HTR-8/SVneo (cell line): ENCODE data around the gene MCRIP1.

Experiments used
- DNase-seq: peaks from one replicate; pipeline ENCODE4 v3.0.0; 2011; ENCODE audit warnings: low spot score, mixed read lengths; ENCODE audit not compliant: insufficient read length
- FAIRE-seq: peaks from 2 replicates; lab custom pipeline; 2011; peaks lifted over from hg19 to GRCh38; lab: Jason Lieb, UNC

MCRIP1 gene

DNA sequence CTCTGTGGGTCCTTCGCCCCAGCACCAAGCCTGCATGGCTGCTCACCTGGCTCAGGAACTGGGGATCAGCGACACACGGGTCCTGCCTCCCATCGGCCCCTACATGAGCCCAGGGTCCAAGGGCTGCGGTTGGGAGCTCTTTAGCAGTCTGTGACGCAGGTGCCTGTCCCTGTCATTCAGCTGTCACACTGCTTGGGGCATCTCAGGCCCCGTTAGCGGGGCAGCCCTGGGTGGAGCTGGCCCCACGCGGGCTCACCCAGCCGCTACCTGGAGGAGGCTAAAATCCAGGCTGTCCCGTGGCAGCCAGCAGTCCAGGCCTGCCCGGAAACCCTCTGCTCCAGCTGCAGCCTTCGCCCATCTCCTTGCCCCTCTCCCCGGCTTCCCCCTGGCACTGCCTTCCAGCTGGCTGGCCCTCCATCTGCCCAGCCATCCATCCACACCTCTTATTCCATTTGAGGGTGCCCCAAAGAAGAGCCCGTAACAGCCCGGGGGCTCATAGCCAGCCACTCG lies 25.8 kb downstream of the MCRIP1 start:
- FAIRE-seq (no peak), DNase-seq (no peak)

DNA sequence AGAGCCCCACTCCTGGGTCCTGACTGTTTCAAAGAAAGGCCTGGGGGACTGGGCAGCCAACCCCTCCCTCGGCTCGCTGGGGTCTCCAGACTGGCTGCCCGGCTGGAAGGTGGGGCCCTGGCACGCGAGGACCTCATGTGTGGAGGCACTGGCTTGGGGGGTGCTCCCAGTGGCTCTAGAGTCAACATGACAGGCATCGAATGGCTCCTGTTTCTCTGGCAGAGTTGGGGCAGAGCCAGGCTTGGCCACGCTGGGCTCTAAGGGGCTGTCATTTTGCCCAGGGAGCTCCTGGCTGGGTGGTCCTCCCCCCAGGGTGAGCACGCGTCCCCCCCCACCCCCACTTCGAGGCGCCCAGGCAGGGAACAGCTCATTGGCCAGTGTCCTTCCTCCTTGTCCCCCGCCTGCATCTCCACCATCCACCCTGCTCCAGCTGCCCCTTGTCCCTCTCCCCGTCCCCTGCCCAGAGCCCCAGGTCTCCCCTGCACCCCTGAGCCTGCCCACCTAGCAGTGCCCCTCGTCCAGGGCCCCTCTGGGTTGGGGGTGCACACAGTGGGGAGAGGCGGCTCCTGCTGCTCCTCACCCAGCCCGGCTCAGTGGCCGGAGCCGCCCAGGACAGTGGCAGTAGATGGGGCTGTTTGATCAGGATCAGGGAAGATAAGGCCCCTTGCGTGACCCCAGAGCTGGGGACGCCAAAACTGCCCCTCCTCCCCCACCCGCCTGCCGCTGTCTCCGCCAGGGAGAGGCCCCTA lies 26.5 kb downstream of the MCRIP1 start:
- DNase-seq (no peak), FAIRE-seq (no peak)

DNA sequence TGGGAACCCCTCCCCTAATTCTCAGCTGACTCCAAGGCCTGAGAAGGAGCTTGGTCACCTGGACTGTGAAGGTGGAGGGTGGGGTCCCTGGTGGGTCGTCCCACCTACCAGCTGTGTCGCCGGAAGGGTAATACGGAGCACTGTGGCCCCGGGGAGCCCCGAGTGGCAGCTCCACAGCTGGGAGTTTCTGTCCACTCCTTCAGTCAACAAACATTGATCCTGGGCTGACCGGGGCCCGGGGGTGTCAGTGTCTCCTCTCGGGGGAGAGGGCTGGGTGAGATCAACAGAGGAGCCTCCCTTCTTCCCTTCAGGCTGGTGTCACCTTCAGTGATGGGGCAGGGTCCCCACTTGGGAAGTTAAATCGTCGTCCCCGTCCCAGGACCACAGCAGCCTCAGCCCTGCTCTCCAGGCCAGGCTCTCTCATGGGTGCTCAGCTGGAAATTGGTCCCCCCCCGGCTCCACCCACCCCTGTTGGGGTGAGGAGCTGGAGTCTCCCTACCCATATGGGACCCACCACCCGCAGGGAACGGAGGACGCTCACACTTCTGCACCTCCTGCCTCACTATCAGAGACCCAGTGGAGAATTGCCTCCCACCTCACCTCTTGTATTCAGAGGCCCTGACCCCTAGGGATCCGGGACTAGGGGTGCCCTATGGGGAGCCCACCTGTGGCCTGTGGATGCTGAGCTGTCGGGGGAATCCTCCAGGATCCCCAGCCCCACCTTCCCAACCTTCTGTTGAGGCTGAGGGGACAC lies 27.2 kb downstream of the MCRIP1 start:
- DNase-seq (no peak), FAIRE-seq (no peak)

DNA sequence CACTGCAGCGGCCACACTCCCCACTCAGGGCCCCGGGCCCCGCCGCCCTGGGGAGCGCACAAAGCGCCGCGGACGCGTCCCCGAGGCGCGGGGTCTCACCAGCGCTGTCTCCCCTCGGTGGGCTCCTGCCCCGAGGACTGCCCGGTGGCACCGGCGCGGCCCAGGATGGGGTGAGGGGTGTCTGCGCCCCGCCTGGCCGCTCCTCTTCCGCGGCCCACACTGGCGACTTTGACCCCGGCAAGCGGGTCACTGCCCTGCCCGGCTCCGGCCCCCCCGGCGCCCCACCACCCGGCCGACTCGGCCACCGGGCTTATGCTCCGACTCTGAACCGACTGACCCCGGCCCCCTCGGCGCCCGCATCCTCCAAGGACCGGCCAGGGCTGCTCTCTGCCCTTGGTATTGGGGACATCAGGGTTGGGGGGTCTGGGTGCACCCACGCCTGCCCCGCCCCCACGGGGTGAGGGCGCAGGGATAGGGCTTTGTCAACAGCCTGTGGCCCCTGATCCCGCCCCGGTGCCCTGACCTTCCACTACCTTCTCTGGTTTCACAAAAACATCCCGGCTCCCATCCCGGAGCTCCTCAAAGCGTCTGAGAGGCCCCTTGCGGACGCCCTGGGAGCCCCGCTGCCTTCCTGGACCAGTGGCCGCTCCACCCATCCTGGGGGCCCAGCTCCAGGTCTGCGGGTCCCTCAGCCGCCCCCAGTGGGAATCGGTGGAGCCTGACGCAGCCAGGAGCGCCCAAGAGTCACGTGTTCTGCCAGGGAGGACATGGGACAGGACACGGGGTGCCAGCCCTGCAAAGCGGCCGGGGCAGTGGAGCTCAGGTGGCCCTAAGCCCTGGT lies 28.3 kb downstream of the MCRIP1 start:
- FAIRE-seq (no peak), DNase-seq (no peak)

DNA sequence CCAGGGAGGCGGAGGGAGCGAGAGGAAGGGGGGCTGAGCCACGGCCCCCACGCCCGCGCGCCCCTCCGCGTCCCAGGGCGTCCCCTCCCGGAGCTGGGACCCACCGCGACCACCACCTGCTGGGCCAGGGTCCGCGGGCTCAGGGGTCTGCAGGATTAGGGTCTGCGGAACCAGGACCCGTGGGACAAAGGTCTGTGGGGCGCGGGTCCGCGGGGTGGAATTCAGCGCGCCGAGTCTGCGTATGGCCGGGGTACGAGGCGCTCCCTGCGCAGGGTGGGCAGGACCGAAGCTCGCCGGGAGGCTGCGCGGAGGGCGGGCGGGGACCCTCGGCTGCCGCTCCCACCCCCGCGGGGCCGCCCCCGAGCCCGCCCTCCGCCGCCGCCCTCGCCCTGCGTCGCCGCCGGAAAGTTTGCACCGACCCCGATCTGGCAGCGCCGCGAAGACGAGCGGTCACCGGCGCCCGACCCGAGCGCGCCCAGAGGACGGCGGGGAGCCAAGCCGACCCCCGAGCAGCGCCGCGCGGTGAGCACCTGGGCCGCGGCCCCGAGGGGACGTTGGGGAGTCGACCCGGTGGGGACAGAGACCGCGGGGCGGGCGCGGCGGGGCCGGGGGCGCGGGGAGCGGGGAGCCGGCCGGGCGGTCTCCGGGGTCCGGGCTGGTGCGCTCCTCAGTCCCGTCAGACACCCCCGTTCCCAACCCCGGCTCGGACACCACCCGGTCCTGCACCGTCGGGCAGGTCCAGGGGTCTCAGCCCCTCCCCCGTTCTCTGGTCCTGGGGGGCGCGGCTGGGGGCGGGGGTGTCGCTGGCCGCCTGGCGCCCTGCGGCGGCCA lies 29.1 kb downstream of the MCRIP1 start, which contains the start of gene GCGR:
Gene GCGR, plus strand, starts transcription at position 423 of the 831 bp plus-strand sequence. CDS start 4,869 bp downstream, outside the sequence.
- DNase-seq (no peak), FAIRE-seq (no peak)

DNA sequence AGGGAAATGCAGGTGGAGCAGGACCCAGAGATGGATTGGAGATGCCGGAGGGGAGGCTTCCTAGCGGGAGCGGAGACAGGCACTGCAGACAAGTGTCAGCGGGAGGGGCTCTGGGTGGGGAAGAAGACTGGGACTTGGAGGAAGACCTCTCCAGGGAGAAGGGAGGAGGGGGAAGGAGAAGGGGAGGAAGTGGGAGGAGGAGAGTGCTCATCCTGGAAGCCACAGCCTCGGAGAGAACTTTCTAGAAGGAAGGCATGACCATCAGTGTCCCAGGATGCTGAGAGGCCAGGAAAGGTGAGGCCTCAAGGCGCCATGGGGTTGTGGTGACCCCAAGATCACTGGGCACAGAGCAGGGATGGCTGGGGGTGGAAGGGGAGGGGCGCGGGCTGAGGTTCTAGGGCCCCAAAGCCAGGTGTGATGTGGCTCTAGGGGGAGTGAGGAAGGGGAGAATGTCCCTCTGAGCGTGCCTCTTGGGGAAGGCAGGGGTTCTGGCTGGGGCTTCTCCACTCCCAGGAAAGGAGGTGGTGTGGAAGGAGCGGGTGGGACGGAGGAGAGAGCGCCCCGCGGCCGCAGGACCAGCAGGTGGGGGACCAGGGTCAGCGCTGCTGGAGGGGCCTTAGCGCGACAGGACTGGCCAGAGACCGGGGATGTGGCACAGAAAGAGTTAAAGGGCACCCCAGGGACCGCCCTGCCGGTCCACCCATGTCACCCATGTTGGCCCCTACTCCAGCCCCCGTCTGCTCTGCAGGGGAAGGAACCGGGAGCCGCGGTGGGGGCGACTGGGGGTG lies 30.0 kb downstream of the MCRIP1 start:
- no peak for FAIRE-seq
- no peak for DNase-seq

DNA sequence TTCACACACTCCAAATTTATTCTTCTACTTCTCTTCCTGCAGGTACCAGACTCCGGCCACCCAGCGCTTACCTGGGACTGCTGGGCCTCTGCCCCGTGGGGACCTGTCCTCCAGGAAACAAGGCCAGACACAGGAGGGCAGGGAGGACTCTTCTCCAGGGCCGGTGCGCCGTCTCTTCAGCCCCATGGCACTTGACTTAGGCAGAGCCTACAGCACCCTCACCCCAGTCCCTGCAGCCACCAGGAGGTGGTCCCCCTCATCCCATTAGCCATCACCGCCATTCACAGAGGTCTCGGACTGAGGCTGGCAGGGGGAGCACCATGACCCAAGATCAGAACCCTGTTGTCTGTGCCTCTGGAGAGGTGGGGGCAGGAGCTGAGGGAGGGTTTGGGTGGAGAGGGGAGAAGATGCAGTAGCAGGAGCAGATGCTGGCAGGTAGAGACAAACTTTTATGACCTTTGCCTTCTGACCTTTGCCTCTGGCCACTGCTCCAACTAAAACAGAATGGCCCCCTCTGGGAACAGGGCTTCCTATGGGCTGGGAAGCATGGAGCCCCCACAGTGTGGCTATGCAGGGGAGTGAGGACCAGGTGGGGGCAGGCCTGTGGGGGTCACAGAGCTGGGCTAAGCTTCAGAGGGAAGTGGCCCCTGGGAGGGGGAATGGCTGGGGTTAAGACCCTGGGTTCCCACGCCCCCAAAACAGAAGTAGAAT lies 30.9 kb downstream of the MCRIP1 start:
- FAIRE-seq (no peak), DNase-seq (no peak)

DNA sequence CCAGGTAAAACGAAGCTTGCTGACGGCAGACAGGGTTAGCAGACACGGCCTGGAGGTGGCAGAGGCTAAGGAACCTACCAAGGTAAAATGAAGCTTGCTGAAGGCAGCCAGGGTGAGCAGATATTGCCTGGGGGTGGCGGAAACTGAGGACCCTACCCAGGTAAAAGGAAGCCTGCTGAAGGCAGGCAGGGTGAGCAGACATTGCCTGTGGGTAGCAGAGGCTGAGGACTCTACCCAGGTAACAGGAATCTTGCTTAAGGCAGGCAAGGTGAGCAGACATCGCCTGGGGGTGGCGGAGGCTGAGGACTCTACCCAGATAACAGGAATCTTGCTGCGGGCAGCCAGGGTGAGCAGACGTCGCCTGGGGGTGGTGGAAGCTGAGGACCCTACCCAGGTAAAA lies 31.8 kb downstream of the MCRIP1 start:
- FAIRE-seq (no peak), DNase-seq (no peak)

DNA sequence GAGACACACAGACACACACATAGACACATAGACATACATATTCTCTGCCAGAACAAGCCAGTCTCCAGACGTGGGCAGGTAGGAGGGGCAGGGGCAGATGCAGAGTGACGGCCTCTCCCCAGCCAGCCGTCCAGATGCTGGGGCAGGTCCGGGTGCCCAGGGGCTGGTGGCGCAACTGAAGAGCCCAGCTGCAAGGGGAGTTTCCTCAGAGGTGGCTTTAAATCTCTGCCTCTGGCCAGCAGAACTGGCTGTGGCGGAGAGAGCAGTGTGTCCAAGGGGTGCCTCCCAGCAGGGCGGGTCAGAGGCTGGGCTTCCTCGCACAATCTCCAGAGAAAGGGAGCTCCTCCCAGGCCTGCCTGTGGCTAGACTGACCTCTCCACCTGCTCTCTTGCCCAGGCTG lies 38.6 kb downstream of the MCRIP1 start:
- DNase-seq: no peak
- FAIRE-seq: no peak

DNA sequence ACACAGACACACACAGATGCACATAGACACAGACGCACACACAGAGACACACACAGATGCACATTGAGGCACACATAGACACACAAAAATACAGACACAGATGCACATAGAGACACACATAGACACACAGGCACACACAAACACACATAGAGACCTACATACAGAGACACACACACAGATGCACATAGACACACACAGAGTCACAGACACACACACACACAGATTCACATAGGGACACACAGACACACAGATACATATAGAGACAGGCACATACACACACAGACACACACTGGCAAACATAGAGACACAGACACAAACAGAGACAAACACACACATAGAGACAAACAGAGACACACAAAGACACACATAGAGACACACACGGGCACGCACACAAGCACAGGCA lies 39.0 kb downstream of the MCRIP1 start:
- DNase-seq (no peak), FAIRE-seq (no peak)

DNA sequence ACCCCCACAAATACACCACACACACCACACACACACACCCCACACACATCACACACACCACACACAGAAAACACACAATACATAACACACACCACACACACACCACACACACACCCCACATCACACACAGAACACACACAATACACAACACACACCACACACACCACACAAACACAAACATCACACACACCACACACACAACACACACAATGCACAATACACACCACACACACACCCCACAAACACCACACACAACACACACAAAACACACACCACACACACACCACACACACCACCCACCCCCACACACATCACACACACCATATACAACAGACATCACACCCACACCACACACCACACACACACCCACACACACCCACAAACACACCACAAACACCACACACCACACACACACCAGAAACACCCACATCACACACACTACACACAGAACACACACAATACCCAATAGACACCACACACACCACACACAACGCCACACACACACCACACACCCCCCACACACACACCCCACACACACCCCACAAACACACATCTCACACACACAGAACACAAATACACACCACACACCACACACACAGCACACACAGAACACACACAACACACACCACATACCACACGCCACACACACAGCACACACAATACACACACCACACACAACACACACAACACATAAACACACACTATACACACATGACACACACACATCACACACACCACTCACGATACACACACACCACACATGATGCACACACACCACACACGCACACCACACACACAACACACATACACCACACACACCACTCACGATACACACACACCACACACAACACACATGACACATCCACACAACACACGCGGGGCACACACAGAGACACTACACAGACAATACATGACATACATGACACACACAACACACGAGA lies 40.1 kb downstream of the MCRIP1 start:
- DNase-seq (no peak), FAIRE-seq (no peak)
